SIG-M5 (cell line): ENCODE data around the gene CMIP.

Source experiments
- DNase-seq: peaks from one replicate; lab custom pipeline; 2025; lab: John Stamatoyannopoulos, UW

The CMIP gene

DNA sequence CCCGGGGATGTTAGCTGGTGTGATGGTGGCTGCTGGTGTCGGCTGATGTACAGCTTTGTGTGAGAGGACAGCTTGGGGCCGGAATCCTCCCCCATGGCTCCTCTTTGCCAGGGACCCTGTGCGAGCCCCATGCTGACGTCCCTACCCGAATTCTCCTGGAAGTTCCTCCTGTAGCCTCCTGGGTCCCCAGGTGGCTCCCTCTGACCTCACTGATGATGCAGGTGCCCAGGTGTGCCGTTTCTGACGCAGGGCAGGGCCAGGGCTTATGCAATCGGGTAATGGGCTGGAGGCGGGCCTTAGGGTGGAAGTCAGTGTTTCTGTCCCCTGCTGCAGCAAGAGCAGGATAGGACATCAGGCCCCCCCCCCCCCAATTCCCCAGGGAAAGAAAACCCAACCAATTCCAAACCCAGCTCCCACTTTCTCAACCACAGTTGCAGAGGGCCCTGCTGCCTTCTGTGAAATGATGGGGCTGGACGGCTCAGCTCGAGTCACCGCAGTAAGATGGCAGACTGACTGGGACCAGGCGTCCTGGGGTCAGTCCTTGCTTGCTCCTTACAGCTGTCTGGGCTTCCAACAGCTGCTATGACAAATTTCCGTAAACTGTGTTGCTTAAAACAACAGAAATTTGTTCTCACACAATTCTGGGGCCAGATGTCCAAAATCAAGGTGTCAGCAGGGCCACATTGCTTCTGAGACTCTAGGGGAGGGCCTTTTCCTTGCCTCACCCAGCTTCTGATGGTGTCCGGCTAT lies 195.5 kb downstream of the CMIP start:
- DNase-seq: no peak

DNA sequence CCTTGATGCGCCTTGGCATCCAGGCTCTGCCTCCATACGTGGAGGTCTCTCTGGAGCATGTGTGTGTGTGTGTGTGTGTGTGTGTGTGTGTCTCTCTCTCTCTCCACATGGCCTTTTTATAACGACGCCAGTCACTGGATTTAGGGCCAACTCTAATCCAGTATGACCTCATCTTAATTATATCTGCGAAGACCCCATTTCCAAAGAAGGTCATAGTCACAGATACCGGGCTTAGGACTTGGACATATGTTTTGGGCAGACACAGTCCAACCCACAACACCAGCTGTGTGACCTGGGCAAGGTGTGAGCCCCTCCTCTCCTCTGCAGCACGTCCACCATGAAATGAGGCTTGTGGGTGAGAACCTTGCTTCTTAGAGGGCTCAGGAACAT lies 196.1 kb downstream of the CMIP start:
- no peak for DNase-seq

DNA sequence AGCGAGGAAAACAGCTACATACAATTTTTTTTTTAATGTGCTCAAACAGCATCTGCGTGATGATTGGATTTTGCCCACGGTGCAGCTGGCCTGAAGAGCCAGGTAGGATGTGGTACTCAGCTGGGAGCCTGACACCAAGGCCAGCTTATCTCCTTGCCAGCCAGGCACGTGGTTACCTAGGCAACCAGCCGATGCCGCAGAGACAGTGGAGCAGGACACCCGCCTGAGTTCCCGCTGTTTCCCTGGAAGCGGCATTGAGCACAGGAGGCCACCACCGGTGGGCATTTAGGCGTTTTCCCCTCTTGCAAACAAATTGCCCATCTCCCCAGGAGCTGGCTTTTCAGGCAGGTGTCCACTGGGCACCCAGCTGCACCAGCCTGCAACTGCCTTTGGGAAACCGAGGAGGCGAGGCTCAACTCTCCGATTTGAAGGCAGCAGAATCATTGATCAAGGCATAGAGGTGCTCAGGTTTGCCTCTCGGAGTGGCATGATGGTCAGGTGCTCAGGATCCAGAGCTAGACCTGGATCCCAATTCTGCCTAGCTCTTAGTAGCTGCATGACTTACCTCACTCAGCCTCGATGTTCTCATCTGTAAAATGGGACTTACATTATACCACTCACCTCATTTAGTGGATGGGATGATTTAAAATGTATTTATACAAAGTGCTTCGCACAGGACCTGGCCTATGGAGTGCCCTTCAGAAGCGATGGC lies 196.9 kb downstream of the CMIP start:
- DNase-seq: no peak

DNA sequence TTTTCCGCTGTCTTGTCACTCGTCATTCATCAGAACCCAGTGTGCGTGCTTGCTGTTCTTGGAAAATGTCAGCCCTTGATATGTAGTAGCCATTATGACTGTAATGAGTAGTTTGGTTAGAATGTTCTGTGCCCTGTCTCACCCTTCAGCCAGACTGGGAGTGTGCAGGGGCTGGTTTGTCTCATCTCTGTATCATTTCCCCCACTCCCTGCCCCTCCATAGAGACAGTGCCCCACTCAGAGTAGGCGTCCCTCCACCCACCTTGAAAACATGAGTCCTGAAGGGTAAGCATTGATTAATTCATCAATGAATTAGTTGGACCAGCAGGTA lies 197.5 kb downstream of the CMIP start:
- DNase-seq: no peak

DNA sequence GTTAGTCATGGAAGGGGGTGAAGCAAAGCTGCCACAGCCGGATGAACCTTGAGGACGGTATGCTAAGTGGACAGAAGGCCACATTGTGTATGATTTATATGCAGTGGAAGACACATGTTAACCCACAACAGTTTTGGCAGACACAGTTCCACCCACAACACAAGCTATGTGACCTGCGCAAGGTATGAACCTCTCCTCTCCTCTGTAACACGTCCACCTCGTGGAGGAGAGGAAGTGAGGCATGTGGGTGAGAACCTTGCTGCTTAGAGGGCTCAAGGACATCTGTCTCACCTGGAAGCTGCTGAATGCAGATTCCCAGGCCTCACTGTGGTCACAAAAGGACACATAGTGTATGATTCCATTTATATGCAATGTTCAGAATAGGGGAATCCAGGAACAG lies 198.3 kb downstream of the CMIP start:
- no peak for DNase-seq

DNA sequence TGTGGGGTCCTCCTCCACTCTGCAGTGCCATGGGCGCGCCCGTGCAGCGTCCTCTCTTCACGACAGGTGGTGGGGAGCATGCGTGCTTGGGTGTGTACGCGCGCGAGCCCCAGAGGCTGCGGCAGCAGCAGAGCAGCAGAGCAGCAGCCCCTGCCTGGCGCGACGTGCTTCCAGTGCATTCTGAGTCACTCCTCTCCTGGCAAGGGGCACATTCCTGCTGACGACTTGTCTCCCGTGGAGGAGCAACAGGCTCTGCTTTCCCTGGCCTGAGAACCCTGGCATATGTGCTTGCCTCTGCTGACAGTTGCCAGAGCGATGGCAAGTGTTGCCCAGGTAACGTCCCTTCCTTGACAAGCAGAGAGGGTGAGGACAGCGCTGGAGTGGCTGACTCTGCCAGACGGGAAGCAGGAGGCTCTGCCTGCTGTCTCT lies 200.7 kb downstream of the CMIP start:
- no peak for DNase-seq

DNA sequence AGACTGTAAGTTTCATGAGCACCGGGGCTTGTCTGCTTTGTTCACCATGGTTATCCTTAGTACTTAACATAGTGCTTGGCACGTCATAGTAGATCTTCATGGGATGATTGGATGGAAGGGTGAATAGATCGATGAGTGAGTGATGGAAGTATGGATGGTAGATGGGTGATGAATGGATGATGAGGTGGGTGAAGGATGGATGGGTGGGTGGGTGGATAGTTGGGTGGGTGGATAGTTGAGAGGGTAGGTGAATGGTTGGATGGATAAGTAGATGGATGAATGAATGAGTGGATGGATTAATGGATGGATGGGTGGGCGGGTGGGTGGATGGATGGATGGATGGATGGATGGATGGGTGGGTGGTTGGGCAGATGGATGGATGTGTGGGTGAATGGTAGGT lies 201.3 kb downstream of the CMIP start:
- DNase-seq: no peak

DNA sequence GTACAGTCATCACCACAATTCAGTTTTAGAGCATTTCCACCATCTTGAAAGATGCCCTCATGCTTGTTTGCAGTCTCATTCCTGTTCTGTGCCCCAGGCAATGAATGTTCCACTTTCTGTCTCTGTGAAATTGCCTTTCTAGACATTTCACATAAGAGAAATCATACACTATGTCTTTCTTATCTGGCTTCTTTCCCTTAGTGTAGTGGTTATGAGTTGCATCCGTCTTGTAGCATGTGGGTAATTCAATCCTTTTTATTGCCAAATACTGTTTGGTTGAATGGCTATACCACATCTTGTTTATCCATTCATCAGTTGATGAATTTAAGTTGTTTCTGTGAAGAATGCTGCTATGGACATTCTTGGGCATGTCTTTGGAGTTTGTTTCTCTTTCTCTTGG lies 202.0 kb downstream of the CMIP start:
- no peak for DNase-seq

DNA sequence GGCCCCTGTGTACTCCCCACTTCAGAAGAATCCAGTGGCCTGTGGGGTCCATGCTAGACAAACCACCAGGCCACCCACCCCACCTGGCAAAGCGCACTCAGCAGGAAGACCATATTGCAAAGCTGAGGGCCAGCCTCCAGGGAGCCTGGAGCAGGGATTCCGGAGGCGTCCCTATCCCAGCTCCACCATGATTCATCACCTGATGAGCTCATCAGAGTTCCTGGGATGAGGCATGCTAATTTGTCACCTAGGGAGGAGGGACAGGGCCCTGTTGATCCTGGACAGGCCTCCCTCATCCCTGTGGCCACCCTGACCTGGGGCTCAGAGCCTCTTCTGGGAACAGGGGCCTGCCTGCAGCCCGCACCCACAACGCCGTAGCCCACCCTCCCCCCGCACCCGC lies 202.9 kb downstream of the CMIP start:
- DNase-seq: no peak

DNA sequence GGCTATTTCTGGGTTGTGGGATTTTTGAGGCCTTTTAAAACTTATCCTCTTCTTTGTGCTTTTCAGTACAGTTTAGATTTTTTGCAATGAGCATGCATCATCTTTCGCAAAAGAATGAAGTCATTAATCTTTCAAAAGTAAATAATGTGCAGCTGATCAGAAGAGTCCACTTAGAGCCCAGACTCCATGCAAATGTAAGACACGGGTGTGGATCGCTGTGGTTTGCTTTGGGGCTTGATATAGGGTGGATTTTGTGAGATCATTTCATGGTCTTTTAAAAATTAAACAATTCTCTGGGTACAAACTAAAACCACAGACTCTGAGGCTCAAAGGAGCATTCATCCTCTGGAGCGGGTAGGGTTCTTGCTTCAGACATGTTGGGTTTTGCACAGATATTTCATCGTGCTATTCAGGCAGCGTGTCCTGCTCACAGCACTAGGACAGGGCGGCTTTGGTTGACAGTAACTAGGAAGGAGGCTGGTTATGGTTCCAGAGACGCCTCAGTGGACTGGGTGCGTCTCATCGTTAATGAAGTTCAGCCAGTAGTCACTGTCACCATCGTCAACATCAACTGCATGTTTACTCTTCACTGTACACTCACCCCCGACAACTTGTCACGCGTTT lies 205.1 kb downstream of the CMIP start:
- DNase-seq: no peak

DNA sequence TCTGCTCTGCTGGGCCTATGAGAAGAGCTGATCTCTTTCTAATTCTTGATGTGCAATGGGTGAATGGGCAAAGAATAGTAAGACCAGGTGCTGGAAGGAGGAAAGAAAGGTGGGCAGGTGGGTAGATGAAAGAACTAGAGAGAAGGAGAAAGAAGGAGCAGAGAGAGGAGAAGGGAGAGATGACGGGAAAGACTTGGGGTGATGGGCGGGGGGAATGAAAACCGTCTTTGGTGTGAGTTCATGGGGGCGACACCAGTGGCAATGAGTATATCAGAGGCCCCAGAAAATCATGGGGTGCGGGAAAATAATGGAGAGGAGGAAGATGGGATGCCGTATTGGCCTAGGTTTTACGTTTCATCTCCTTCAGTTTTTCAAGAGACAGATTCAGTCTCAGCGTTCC lies 205.7 kb downstream of the CMIP start:
- no peak for DNase-seq

DNA sequence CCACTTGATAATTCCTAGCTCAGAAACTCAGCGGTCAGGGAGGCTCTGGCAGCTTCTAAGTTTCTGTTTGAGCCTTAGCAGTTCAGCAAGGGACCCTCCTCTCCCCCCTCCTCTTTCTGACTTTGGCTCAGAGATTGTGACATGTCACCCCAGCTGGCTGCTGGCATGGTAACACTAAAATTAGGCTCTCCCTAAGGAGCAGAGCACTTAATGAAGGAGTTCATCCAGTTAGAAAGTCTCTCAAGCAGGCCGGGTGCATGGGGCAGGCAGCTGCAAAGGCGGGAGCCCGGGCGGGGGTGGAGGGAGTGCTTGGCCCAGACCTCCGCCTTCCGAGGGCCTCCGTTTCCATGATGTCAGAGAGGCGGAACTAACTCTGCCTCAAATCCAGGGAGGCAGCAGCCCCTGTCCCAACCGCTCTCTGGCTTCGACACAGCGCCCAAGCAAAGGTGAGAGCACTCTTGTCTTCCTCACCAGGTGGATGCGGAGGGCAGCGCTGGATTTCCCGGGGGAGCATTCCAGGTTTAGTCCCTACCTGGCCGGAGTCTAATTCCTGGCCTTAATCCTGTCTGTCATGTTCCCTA lies 206.5 kb downstream of the CMIP start:
- DNase-seq: no peak

DNA sequence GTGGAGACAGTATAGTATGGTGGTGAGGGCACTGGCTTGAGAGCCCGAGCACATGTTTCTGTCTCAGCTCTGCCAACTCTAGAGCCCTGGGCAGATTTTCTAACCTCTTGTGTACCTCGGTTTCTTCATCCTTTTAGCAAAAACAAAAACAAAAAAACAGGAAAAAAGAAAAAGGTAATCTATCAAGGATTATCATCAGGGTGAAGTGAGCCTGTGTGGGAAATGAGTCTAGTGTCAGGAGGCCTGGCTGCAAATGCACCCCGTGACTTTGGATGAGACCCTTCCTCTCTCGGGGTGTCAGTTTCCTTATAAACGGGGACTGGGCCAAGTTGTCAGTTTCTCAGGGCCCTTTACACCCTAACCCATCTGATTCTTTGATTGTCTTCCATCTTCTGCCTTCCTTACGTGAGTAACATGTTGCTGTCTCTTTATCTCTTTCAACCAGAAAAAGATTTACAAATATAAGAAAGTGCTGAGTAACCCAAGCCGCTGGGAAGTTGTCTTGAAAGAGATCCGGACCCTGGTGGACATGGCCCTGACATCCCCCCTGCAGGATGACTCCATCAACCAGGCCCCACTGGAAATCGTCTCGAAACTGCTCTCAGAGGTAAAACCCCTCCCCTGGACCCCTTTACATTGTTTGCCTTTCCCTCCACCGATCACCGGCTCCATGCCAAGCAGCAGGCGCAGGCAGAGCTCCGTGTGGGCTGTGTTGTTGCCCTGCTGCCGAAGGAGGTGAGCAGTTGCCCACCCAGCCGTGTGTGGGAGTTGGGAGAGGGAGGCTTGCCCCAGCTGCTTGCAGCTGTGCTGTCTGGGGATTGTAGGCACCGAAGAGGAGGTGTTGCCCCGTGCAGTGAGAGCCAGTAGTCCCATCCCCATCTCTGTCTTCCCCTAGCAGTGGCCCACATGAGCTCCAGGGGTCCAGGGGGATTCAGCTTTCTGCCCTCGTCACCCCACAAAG lies 207.4 kb downstream of the CMIP start:
- DNase-seq: no peak

DNA sequence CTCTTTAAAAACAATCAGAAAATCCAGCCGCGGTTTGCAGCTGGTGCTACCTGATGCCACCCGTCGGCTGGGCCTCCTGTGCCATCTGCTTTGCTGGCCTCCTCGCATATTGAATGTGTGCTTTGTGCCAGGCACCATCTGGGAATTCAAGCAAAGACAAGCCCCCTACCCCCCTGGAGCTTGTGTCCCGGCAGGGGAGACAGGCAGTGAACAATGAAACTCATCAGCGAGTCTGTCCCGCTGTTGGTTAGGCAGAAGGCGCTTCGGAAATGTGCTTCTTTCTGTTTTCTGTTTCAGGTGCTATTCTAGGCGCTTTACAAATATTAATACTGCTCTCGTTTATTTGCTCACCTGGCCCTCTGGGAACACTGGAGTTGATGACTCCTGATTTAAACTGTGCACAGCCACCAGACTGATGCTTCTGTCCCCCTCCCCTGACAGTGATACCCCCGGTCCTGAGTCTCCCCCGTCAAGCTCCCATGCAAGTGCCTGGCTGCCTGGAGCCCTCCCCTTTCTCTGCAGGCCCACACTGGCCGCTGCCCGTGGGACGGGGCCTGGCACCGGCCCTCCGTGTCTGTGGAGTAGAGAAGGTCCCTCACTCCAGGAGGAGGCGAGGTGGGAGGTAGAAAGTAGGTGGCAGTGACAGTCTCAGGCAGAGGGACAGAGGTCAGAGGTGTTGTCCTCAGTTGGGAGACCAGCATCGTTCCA lies 208.3 kb downstream of the CMIP start:
- no peak for DNase-seq

DNA sequence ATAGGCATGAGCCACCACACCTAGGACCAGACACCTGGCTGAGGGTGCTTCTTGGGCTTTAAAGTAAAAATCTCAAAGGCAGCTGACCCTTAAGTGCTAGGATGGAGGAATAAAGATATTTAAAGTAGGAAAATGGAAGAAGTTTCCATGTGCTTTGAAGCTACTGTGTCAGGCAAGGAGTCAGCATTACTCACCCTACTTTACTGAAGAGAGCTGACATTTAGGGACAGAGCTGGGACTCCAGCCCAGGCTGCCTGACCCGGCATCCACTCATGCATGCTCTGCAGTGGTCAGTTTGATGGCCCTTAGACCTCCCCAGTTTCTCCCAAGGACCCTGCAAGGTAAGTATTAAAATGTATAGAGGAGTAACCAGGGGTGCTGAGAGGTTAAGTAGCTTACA lies 209.7 kb downstream of the CMIP start:
- no peak for DNase-seq

DNA sequence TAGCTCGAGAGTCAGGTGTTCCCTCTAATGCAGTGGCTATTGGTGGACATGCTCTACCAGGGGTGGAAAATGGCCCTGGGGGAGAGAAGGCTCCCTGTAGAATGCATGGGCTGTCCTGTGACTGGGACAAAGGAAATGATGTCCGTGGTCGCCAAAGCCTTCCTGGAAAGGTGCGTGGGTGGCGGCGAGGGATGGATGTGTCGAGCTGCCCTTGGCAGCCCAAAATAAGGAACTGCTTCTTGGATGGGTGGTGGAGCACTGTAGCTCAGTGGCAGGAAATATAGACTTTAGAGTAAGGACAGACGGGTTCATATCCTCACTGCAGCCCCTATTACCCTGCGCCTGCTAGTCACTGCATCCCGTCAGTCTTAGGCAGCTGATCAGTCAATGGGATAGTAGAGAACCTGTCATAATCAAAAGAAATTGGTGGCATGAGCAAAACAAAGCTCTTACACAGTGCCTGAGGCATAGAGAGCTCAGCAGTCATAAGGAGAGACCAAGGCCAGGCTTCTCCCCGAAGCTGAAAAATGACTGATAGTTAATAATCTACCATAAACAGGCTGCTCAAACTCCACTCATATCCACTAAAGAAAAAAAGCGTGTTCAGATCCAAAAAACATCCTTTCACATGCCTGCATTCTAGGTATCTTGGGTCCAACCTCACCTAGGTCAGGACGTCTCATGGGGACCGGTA lies 211.0 kb downstream of the CMIP start:
- no peak for DNase-seq

DNA sequence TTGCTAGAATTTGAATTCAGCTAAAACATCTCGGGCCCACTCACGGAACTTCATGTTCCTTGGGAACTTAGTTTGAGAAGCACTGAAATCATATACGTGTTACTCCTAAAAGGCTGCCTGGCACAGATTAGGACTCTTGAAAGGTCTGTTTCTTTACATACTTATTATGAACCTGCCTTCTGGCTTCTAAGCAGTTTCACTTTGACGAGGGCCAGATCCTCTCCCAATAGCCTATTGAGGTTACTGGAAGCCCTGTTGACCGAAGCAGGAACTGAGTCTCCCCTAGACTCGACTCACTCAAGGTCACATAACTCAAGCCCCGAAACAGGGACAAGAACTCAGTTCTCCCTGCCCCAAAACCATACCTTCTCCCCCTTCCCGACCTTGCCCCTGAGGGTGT lies 212.6 kb downstream of the CMIP start:
- no peak for DNase-seq

DNA sequence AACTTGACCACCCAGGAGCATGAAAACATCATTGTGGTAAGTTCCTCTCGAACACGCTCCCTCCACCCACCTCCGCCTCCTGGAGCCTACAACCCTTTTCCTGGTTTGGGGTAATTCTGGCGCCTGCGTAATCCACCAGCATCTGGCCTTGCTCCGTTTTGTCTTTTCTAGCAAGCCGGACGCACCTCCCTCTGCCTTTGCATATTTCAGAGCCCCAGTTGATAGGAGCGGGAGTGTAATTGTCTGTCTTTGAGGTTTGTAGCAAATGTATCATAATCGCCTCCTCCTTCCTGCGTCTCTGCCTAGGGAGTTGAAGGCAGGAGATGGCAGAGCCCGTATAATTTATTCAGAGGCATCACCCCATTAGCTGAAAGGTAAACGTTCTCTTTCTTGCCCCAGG lies 213.2 kb downstream of the CMIP start:
- DNase-seq: no peak

DNA sequence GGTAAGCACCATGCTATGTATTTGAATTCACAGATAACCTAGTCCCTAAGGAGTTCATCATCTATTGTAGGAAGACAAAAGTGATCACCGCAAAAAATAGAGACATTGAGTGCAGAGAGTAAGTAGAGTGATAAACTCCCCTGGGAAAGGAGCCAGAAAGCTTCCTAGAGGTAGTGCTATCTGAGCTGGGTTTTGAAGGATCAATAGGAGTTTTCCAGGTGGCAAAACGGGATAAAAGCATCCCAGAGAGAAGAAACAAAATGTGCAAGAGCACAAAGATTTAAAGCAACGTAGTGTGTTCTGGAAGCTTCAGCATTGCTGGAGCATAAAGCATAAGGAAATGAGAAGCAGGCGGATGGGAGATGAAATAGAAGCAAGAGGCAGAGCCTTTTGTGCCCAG lies 213.8 kb downstream of the CMIP start:
- DNase-seq: no peak

DNA sequence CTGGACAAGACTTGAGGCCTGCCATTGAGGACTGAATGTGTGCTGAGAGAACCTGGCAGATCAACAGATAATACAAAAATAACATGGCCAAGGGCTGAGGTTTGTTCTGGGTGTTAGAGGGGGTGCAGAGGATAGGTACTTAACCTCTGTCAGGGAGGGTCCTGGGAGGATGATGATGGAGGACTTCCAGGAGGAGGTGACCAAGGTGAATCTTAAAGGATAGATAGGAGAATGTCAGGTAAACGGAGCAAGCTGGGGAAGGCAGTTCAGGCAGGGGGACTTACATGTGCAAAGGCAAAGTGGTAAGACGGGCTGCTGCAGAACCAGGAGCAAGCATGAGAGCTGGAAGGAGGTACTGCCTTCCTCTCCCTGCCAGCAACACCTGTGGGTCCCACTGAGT lies 214.6 kb downstream of the CMIP start:
- DNase-seq: no peak

DNA sequence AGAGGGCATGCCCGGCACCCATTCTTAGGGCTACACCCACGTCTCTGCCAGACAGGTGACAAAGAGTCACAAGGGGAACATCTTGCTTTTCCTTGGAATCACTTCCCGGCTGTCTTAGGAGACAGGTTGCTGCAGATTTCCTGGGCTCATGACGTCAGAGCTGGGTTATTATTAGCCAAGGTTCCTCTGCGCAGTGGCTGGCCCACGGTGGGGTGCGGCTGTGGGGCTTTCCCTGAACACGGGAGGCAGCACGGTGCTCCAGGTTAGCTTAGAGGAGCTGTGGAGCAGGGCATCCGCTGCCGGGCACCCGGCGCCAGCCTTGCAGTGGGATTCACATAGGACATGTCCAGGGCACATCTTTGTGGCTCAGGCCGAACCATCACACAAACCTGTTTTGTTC lies 216.5 kb downstream of the CMIP start:
- DNase-seq: no peak
